NCI-H2029 (cell line): ENCODE data around the gene SELENOK.
"Not testable (repeated sequence)": the region's sequence is repeated elsewhere in the genome, so short reads cannot be mapped to it uniquely, and the experiment has no call there.

Experiments
- DNase-seq: peaks from one replicate; lab custom pipeline; 2025; lab: John Stamatoyannopoulos, UW

The SELENOK gene

GRCh38 chr3:53891497-53892285 lies at the start of gene SELENOK:
TSS of gene SELENOK (minus strand) at chr3:53891859.
- peak; percentile 94 for DNase-seq

GRCh38 chr3:53941184-53941583 lies 49.5 kb upstream of the SELENOK start:
- no peak for DNase-seq

GRCh38 chr3:53940623-53941022 lies 49.0 kb upstream of the SELENOK start:
- no peak for DNase-seq

GRCh38 chr3:53939813-53940212 lies 48.2 kb upstream of the SELENOK start:
- DNase-seq = no peak

GRCh38 chr3:53939086-53939582 lies 47.5 kb upstream of the SELENOK start:
- no peak for DNase-seq

- DNase-seq = peak; percentile 21
These were observed 47.0 kb upstream of the SELENOK start for GRCh38 chr3:53938645-53939044.

- no peak for DNase-seq
These were observed 44.7 kb upstream of the SELENOK start for GRCh38 chr3:53936347-53936746.

- no peak for DNase-seq
These were observed 43.7 kb upstream of the SELENOK start for GRCh38 chr3:53935283-53935901.

- DNase-seq = not testable (repeated sequence)
These were observed 35.7 kb upstream of the SELENOK start for GRCh38 chr3:53927208-53927872.

- DNase-seq = no peak
These were observed 29.6 kb upstream of the SELENOK start for GRCh38 chr3:53921296-53921695.

GRCh38 chr3:53919741-53920140 lies 28.1 kb upstream of the SELENOK start:
- no peak for DNase-seq

GRCh38 chr3:53913401-53913800 lies 21.7 kb upstream of the SELENOK start:
- DNase-seq = no peak

GRCh38 chr3:53902711-53903110 lies 11.1 kb upstream of the SELENOK start:
- DNase-seq = no peak

- DNase-seq = no peak
These were observed 10.4 kb upstream of the SELENOK start for GRCh38 chr3:53902067-53902466.

GRCh38 chr3:53900666-53901331 lies 9.1 kb upstream of the SELENOK start:
- DNase-seq = no peak

- DNase-seq = no peak
These were observed 8.1 kb upstream of the SELENOK start for GRCh38 chr3:53899750-53900149.

- DNase-seq = no peak
These were observed 603 bp upstream of the SELENOK start for GRCh38 chr3:53892286-53892637.

- peak; percentile 22 for DNase-seq
These were observed 758 bp downstream of the SELENOK start for GRCh38 chr3:53890726-53891475.

GRCh38 chr3:53888232-53888631 lies 3.4 kb downstream of the SELENOK start:
- DNase-seq = no peak

GRCh38 chr3:53887446-53887845 lies 4.2 kb downstream of the SELENOK start:
- no peak for DNase-seq

GRCh38 chr3:53885239-53885638 lies 6.4 kb downstream of the SELENOK start:
- DNase-seq = no peak

- no peak for DNase-seq
These were observed 7.0 kb downstream of the SELENOK start for GRCh38 chr3:53884623-53885022.
